ENCODE measurements around the gene S100A7A.

Gene S100A7A

DNA sequence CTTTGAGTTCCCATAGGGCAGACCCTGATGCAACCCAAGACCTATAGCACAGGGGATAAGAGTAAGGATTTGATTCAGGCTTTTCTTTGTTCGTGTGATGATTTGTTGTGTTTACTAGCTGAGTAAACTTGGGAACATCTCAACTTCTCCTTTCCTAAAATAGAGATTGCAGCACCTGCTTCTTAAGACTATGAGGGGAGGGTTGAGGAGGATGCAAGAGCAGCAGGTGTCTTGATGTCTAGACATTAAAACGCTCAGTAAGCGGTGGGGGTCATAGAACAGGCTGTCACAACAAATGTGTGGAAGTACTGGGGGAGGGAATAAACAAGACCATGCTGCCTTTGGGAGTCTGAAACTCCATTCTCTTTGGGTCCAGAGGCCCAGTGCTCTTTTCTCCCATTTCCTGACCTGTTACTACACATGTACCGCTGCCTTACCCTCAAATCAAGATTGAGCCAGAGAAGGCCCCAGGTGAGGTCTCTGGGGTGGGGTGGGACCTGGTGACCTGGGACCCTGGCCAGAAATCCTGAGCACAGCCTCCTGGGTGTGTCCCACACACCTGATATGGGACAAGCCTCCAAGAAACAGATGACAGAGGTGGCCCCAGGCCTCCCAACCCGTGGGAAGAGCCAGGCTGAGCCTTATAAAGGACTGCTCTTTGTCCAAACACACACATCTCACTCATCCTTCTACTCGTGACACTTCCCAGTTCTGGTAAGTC lies at the start of gene S100A7A:
TSS of gene S100A7A (plus strand) at position 671 of the 721 bp plus-strand sequence. CDS start 1,563 bp downstream, outside the sequence.
- no peak for DNase-seq

DNA sequence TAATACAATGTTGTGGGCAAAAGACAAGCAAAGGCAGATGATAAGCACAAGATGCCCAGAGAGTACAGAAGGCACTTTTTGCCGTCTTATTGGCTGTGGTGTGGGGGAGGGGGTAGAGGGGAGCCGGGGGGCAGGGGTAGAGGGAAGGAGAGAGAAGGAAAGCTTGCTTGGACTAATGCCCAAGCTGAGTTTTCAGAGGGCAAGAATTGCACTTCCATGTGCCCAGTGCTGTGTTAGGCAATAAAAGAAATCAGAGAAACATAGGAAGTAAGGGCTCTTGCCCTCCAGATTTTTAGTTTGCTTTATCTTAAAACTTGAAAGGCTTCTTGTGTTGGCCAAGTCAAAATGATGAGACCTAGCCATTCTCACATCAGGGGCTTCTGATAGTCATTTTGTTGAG lies 49.2 kb upstream of the S100A7A start:
- DNase-seq: no peak

- no peak for DNase-seq
These were observed 47.8 kb upstream of the S100A7A start for GRCh38 chr1:153368495-153368894.

DNA sequence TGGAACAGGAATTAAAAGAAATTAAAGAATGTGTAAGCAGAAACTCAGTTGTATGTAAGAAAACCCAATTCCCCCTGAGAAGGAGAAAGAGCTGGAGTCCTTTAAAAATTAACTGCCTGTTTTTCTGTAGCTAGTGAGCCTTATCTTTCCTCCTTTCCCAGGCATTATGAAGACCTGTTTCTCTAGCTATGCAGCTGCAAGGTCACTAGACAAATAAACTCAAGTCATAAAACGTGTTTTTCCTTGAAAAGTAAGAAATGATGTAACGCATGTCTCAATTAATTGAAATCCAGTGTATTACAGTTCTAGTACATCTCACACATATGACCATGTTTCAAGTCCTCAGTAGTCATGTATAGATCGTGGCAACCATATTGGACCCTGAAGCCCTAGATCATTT lies 46.2 kb upstream of the S100A7A start:
- DNase-seq: no peak

DNA sequence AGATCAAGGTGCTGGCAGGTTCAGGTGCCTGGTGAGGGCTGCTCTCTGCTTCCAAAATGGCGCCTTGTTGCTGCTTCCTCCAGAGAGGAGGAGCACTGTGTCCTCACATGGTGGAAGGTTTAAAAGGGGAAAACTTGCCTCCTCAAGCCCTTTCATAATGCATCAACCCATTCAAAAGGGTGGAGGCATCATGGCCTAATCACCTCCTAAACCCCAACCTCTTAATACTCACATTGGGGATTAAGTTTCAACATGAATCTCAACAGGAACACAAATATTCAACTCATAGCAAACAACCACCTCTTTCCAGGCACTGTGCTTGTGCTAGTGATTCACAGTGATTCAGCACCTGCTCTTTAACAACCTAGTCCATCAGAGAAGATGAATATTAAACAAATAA lies 45.1 kb upstream of the S100A7A start:
- no peak for DNase-seq

GRCh38 chr1:153372571-153372970 lies 43.7 kb upstream of the S100A7A start:
- DNase-seq: no peak

GRCh38 chr1:153374071-153374470 lies 42.2 kb upstream of the S100A7A start:
- DNase-seq: no peak

GRCh38 chr1:153375511-153375910 lies 40.8 kb upstream of the S100A7A start, which contains the start of gene S100A12:
Gene S100A12 (minus strand): TSS chr1:153375621. CDS start chr1:153374592, 1,029 bp downstream.
- DNase-seq: no peak

GRCh38 chr1:153379591-153379990 lies 36.7 kb upstream of the S100A7A start:
- no peak for DNase-seq

DNA sequence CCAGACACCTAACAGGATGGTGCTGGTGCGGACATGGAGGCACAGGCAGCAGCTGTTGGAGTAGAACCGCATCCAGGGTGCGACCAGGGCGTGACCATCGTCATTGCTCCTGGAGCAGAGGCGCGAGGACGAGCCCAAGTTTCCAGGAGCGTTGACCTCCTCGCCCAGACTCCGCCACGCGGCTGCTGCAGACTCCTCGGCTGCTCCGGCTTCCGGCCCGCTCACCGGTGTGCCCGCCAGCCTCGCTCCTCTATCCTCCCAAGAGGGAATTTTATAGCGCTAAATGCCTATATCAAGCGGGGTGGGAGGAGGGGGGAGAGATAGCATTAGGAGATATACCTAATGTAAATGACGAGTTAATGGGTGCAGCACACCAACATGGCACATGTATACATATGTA lies 35.6 kb upstream of the S100A7A start:
- no peak for DNase-seq

DNA sequence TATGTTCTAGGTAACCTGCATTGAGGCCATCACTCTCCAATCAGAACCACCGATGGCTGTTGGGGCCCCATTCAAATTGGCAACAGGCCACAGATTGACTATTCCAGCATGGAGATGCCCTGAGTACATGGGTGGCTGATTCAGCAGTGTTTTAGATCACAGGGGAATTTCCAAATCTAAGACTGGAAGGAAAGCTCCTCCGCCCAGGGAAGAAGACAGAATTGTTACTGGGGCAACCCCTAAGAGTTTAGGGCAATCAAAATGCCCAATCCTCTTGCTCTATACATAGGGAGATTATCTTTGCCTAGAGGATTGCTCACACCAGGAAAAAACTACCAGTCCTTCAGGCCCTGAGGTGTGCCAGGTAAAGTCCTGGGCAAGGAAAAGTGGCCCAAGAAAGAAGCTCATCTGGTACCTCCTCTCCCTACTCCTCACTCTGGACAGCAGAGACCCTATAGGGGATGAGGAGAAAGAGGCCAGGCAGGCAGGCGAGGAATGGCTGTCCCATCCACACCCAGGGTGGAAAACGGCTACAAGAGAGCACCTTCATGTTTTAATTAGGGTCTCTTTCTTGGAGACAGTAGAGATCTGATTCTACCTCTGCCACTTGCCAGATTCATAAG lies 31.3 kb upstream of the S100A7A start:
- DNase-seq: no peak

GRCh38 chr1:153386500-153386901 lies 29.8 kb upstream of the S100A7A start:
- peak; percentile 14 for DNase-seq

DNA sequence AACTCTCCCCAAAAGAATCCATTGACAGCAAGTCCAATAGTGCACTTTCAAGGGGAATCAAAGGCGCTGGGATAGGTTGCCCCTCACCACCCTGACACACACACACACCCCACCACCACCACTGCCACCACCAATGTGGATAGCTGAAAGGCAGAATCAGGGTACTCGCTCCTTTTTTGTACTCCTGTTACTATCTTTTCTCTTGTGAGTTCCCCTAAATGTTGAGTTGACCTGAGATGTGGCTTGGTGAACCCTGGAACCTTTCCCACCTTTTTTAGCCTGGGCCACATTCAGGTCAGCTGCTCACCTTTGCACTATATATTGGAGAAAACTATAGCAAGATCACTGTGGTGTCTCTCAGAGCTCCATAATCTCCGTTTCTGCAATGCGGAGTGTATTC lies 29.3 kb upstream of the S100A7A start:
- no peak for DNase-seq

DNA sequence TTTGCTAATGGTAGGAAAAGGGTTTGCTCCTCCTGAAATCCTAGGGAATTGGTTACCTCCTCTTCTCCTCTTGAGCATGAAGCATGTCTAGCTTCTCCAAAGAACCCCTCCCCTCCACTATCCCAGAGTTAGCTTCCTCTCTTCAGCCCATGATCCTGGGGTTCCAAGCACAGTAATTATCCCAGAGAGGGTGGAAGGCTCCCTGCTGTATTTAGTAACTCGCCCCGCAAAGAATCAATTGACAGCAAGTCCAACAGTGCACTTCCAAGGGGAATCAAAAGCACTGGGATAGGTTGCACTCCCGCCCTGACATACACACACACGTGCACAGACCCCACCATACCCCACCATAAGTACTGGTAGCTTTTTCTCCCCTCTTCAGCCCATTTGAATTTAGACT lies 28.5 kb upstream of the S100A7A start:
- no peak for DNase-seq

GRCh38 chr1:153389401-153389800 lies 26.9 kb upstream of the S100A7A start:
- DNase-seq: no peak

DNA sequence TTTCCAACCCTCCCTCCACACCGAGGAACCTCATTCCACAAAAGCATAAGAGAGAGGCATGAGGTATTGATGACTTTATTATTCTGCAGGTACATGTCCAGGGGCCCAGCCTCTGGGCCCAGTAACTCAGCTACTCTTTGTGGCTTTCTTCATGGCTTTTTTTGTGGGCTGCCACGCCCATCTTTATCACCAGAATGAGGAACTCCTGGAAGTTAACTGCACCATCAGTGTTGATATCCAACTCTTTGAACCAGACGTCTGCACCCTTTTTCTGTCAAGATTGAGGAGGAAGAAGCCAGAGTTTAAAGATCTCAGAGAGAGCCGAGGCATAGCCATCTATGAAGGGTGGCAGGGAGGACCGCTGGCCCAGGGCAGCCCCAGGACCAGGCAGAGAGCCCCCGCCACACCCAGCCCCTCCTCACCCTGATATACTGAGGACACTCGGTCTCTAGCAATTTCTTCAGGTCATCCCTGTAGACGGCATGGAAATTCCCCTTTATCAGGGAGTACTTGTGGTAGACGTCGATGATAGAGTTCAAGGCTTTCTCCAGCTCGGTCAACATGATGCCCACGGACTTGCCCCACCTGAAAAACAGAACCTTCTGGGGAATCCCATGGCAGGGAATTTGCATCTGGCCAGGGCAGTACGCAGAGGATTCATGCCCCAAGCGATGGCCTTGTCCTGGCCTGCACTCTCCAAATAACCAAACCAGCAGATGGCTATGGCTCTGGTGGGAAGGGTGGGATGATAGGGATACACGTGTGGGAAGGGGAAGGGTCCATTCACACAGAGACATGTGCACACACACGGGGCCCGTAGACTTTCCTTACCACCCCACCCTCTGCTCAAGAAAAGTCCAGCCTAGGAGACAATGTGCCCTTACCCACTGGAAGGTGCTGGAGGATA lies 26.1 kb upstream of the S100A7A start:
- DNase-seq: no peak

DNA sequence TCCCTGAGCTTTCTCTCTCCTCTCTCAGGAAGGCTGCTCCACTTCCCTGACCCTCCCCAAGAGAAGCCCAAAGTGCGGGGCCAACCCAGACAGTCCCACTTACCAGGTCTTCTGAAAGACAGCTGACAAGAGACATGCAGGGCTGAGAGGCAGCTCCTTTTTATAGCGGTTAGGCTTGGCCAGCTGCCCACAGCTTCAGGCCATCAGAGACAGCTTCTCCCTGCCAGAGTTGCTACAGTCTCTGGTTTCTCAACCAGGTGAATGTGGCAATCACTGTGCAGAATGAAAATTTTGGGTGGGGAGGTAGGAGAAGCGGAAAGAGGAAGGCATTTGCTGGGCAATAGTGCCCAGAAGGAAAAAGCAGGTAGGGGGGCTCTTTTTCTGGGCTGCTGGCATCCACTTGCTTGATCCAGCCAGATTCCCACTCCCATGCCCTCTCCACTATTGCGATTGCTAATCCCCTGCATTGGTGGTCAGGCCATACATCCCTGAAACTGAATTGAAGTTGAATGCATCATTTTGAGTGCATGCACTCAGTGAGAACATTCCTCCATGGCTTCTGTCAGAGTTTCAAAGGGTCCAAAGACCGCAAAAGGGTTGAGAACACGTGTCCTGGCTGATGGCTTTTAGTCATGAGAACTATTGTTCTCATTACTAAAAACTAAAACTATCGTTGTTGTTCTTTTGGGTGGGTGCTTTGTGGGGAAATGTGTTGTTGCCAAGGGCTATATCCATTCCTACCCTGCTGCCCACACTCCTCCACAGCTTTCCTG lies 25.2 kb upstream of the S100A7A start, which contains the start of gene S100A8:
TSS of gene S100A8 (minus strand) at position 136 of the 773 bp plus-strand sequence. CDS start 538 bp downstream, outside the sequence.
- DNase-seq: no peak

GRCh38 chr1:153392258-153392657 lies 24.1 kb upstream of the S100A7A start:
- DNase-seq: no peak

DNA sequence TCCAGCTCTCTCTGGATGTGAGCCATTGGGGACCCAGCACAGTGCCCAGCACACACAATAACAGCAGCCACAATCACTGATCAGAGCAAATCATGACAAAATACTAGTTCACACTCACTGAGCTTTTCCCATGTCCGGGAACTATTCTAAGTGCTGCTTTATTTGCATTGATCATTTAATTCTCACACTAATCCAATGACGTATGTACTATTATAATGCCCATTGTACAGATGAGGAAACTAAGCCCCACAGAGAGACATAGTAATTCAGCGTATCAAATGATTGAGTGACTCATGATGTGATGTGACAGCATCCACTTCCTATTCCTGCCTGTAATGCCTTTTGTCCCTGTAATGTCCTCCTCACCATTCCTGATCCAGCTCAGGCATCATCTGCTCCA lies 23.5 kb upstream of the S100A7A start:
- no peak for DNase-seq

DNA sequence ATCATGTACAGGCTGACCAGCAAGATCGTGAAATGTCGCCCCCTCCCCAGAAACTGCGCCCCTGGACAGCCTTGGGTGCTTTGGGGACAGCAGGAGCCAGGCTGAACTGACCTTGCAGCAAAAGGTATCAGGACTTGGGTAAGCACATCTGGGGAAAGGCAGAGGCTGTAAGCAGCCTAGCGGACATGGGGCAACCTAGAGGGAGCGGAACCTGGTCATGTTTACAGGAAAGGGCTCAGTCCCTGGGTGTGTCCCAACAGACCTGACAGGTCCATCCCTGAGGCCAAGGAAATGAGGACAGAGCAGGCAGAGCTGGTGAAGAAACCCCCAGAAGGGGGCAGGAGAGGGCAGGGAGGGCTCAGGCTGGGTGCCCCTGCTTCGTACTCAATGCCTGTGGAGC lies 22.4 kb upstream of the S100A7A start:
- DNase-seq: no peak

- DNase-seq: no peak
These were observed 21.9 kb upstream of the S100A7A start for GRCh38 chr1:153394391-153394790.

DNA sequence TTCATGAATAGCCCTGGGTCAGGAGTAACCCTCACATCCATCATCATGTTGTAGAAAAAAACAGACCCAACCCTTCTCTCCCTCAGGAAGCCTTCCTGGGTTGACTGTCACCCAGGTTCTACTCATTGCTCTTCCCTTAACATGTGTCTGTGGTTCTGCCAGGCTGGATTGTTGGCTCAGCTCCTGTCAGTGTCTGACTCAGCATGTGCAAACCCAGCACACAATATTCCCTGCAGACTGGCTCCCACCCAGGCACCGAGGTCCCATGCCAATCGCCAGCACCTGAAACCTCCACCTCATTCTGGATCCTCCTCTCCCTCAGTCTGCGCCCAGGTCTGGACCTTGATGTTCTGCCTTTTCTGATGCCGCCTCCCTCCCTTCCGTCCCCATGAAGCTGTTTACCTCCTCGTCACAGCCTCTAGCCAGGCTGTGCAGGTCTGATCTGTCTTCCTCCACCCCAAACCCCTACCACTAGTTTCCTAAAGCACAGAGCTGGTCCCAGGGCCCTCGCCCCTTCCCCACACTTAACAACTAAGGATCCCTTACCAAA lies 21.1 kb upstream of the S100A7A start:
- no peak for DNase-seq
